Gastrocnemius medialis (tissue), 4 donors: ENCODE results near the gene CCDC102B. TPM values are rescaled to one million over a fixed set of nuclear protein-coding genes. Genes with fewer than 3 reads are reported as not detected.

ENCODE experiments used
- ATAC-seq, 2 donors: fragments of 150-250 bp; one replicate each; pipeline ENCODE4 v1.9.1; 2016
- DNase-seq, 2 donors: peaks; one replicate each; pipeline ENCODE4 v3.0.0-alpha.2; 2019
- H3K27ac ChIP-seq, 4 donors: fragments of 200-600 bp; sonication (generic); 1 replicate in 1 of 4; 2 replicates in 3 of 4; pipeline ENCODE4 v1.5.1; 2016 to 2018; ENCODE audit warnings: mild to moderate bottlenecking in 2 of 4, moderate library complexity in 1 of 4
- H3K27me3 ChIP-seq, 3 donors: fragments of 200-600 bp; sonication (generic) in 2 of 3; 1 replicate in 1 of 3; 2 replicates in 2 of 3; pipeline versions ENCODE4 v1.5.1 to v1.6.0; 2016 to 2019; ENCODE audit warnings: mild to moderate bottlenecking in 1 of 3, moderate library complexity in 1 of 3
- H3K36me3 ChIP-seq, 2 donors: fragments of 200-600 bp; sonication (generic) in 1 of 2; one replicate each; pipeline ENCODE4 v1.5.1; 2017 to 2018
- H3K4me1 ChIP-seq, 2 donors: fragments of 200-600 bp; sonication (generic) in 1 of 2; one replicate each; pipeline ENCODE4 v1.5.1; 2016 to 2017; ENCODE audit warnings: mild to moderate bottlenecking in 2 of 2
- H3K4me3 ChIP-seq, 4 donors: fragments of 200-600 bp; sonication (generic) in 3 of 4; 1 replicate in 1 of 4; 2 replicates in 3 of 4; pipeline ENCODE4 v1.5.1; 2016 to 2019; ENCODE audit warnings: mild to moderate bottlenecking in 2 of 4
- H3K9me3 ChIP-seq, 3 donors: fragments of 200-600 bp; sonication (generic) in 2 of 3; 1 replicate in 1 of 3; 2 replicates in 2 of 3; pipeline ENCODE4 v1.5.1; 2016 to 2019
- CTCF ChIP-seq, 5 experiments: fragments of 450-650 bp in 3 of 5; fragments of 200-600 bp in 2 of 5; sonication (generic) in 2 of 5; IDR thresholded peaks in 4 of 5; conservative IDR thresholded peaks in 1 of 5; 1 replicate in 4 of 5; 2 replicates in 1 of 5; pipeline ENCODE4 v1.5.1; 2016 to 2019; ENCODE audit warnings: antibody characterized with exemption in 5 of 5, mild to moderate bottlenecking in 3 of 5, moderate library complexity in 3 of 5
- POLR2A ChIP-seq, 2 donors: fragments of 450-650 bp; IDR thresholded peaks; one replicate each; pipeline ENCODE4 v1.6.1; 2017; ENCODE audit warnings: antibody characterized with exemption in 2 of 2, mild to moderate bottlenecking in 2 of 2, moderate library complexity in 2 of 2
- in situ Hi-C, 4 donors: fragments of 200-750 bp; cut with MboI; loops; one replicate each; pipeline versions ENCODE4 v1.15.0 to v1.8.0; 2017; ENCODE audit warnings: low sequenced_read_pairs in 4 of 4
- intact Hi-C: fragments of 100-400 bp; cut with DNase I; formaldehyde crosslinking; loops from one replicate; pipeline ENCODE4 v1.15.1; 2023; ENCODE audit warnings: low total_unique reads
- total RNA-seq, 4 donors: library from RNA; depleted of rRNA; stranded (reverse); fragments of >200 nt; gene quantifications; one replicate each; pipeline versions ENCODE4 v1.1.0 to v1.2.3, GENCODE V29; 2016

Gene CCDC102B
- total RNA-seq, result 1 to 10 TPM in 3 of 4 donors, under 1 TPM in 1; 0.93 to 3.3 (median 1.3) TPM

- no peaks in the 10 kb centered on the region for H3K4me1 ChIP-seq
- no peak for ATAC-seq
Measured at GRCh38 chr18:68797871-68798270, at the start of gene CCDC102B. Gene CCDC102B (plus strand): TSS chr18:68798080. CDS start chr18:68836764, 38,684 bp downstream.

GRCh38 chr18:68757126-68757525, 40.8 kb upstream of the CCDC102B start:
- Histone ChIP-seq H3K27me3 (no peaks in the 10 kb centered on the region), H3K9me3 (no peaks in the 10 kb centered on the region), H3K27ac (no peak overlapping the region), H3K4me3 (no peak overlapping the region), H3K4me1 (no peaks in the 10 kb centered on the region), H3K36me3 (no peaks in the 10 kb centered on the region)
- intact Hi-C loops, result no loop called here
- TF ChIP-seq POLR2A (IDR thresholded peaks at IDR 0.05) (no peak), CTCF (IDR thresholded peaks at IDR 0.05 in 4 of 5, conservative IDR thresholded peaks at IDR 0.05 in 1 of 5) (no peak)
- DNase-seq (no peak), ATAC-seq (no peak)
- in situ Hi-C loops, result loop anchor here in 1 of 4 donors (25.0 kb wide), 1 partner anchor 1345 kb away; no protein-coding TSS in a partner anchor

More at GRCh38 chr18:68797871-68798270, at the start of gene CCDC102B:
- no peak for DNase-seq
- TF ChIP-seq POLR2A (IDR thresholded peaks at IDR 0.05), result no peak
- no peak for TF ChIP-seq CTCF (IDR thresholded peaks at IDR 0.05 in 4 of 5, conservative IDR thresholded peaks at IDR 0.05 in 1 of 5)
- intact Hi-C loops (no loop called here), in situ Hi-C loops (no loop called here)
- H3K9me3 ChIP-seq, result no peaks in the 10 kb centered on the region
- no peak within 1 kb of the TSS for H3K4me3 ChIP-seq
- H3K36me3 ChIP-seq, result no peaks in the 10 kb centered on the region
- no peak within 1 kb of the TSS for H3K27ac ChIP-seq
- H3K27me3 ChIP-seq, result no peaks in the 10 kb centered on the region

GRCh38 chr18:68759308-68759707, 38.6 kb upstream of the CCDC102B start:
- intact Hi-C loops (no loop called here), in situ Hi-C loops (loop anchor here in 1 of 4 donors (25.0 kb wide), 1 partner anchor 1347 kb away; no protein-coding TSS in a partner anchor)
- no peak for ATAC-seq

GRCh38 chr18:68763083-68763482, 34.8 kb upstream of the CCDC102B start:
- TF ChIP-seq POLR2A (IDR thresholded peaks at IDR 0.05), result no peak
- no peak for TF ChIP-seq CTCF (IDR thresholded peaks at IDR 0.05 in 4 of 5, conservative IDR thresholded peaks at IDR 0.05 in 1 of 5)
- Histone ChIP-seq H3K27me3 (no peaks in the 10 kb centered on the region), H3K27ac (no peak overlapping the region), H3K4me3 (no peak overlapping the region), H3K36me3 (no peaks in the 10 kb centered on the region), H3K9me3 (no peaks in the 10 kb centered on the region), H3K4me1 (no peaks in the 10 kb centered on the region)
- in situ Hi-C loops (loop anchor here in 1 of 4 donors (25.0 kb wide), 1 partner anchor 1351 kb away; no protein-coding TSS in a partner anchor), intact Hi-C loops (no loop called here)
- no peak for ATAC-seq
- DNase-seq, result no peak

More at GRCh38 chr18:68759308-68759707, 38.6 kb upstream of the CCDC102B start:
- Histone ChIP-seq H3K36me3 (no peaks in the 10 kb centered on the region), H3K27me3 (no peaks in the 10 kb centered on the region), H3K9me3 (no peaks in the 10 kb centered on the region), H3K4me1 (no peaks in the 10 kb centered on the region), H3K4me3 (no peak overlapping the region), H3K27ac (no peak overlapping the region)
- no peak for TF ChIP-seq POLR2A (IDR thresholded peaks at IDR 0.05)
- TF ChIP-seq CTCF (IDR thresholded peaks at IDR 0.05 in 4 of 5, conservative IDR thresholded peaks at IDR 0.05 in 1 of 5), result no peak
- no peak for DNase-seq

GRCh38 chr18:68764016-68764415, 33.9 kb upstream of the CCDC102B start:
- H3K36me3 ChIP-seq, result no peaks in the 10 kb centered on the region
- no peak overlapping the region for H3K4me3 ChIP-seq
- TF ChIP-seq POLR2A (IDR thresholded peaks at IDR 0.05) (no peak), CTCF (IDR thresholded peaks at IDR 0.05 in 4 of 5, conservative IDR thresholded peaks at IDR 0.05 in 1 of 5) (no peak)
- H3K27ac ChIP-seq, result no peak overlapping the region
- H3K9me3 ChIP-seq, result no peaks in the 10 kb centered on the region
- no peaks in the 10 kb centered on the region for H3K4me1 ChIP-seq
- ATAC-seq (no peak), DNase-seq (no peak)
- intact Hi-C loops (no loop called here), in situ Hi-C loops (loop anchor here in 1 of 4 donors (25.0 kb wide), 1 partner anchor 1352 kb away; no protein-coding TSS in a partner anchor)
- no peaks in the 10 kb centered on the region for H3K27me3 ChIP-seq
